Naive thymus-derived CD4-positive, alpha-beta T cell (primary cell): ENCODE data around the gene FUT2. TPM values are rescaled to one million over a fixed set of nuclear protein-coding genes. Genes with fewer than 3 reads are reported as not detected.
"Not testable (repeated sequence)": the region's sequence is repeated elsewhere in the genome, so short reads cannot be mapped to it uniquely, and the experiment has no call there.

Experiments
- ATAC-seq: fragments of 150-1000 bp; cut with Tn5 transposase; 2 replicates; pipeline ENCODE4 v1.10.0; 2021; ENCODE audit warnings: mild to moderate bottlenecking, moderate library complexity
- CTCF ChIA-PET: fragments of 350-600 bp; sonication (Branson Sonifier 250); formaldehyde crosslinking; loops from one replicate; lab custom pipeline; 2021; ENCODE audit warnings: antibody characterized with exemption; lab: Charles Lee
- POLR2A ChIA-PET: fragments of 350-600 bp; sonication (Branson Sonifier 250); formaldehyde crosslinking; loops from one replicate; lab custom pipeline; 2021; ENCODE audit warnings: antibody characterized with exemption, inconsistent platforms; lab: Charles Lee
- DNase-seq, 9 donors: peaks; one replicate each; pipeline versions ENCODE4 v3.0.0 to v3.0.0-alpha.2; 2020 to 2022; ENCODE audit warnings: mixed read lengths in 1 of 9
- H3K27ac ChIP-seq: one replicate; pipeline ENCODE4 v1.7.0; 2013; ENCODE audit warnings: mild to moderate bottlenecking, low read depth, low read length, moderate library complexity
- H3K27me3 ChIP-seq, 2 donors: one replicate each; pipeline ENCODE4 v1.7.0; 2013; ENCODE audit warnings: low read length in 2 of 2, mild to moderate bottlenecking in 2 of 2, moderate library complexity in 2 of 2; ENCODE audit not compliant: control insufficient read depth in 2 of 2, insufficient read depth in 2 of 2
- H3K36me3 ChIP-seq, 3 experiments: 1 replicate in 2 of 3; 2 replicates in 1 of 3; pipeline ENCODE4 v1.7.0; 2013; ENCODE audit warnings: low read length in 3 of 3, mild to moderate bottlenecking in 3 of 3, moderate library complexity in 1 of 3; ENCODE audit not compliant: insufficient read depth in 3 of 3, control insufficient read depth in 2 of 3
- H3K4me1 ChIP-seq, 2 donors: one replicate each; pipeline ENCODE4 v1.7.0; 2013; ENCODE audit warnings: low read length in 2 of 2, mild to moderate bottlenecking in 2 of 2, moderate library complexity in 1 of 2; ENCODE audit not compliant: control insufficient read depth in 2 of 2, insufficient read depth in 2 of 2
- H3K4me3 ChIP-seq: 2 replicates; pipeline ENCODE4 v1.7.0; 2013; ENCODE audit warnings: mild to moderate bottlenecking, low read length
- H3K9me3 ChIP-seq, 3 experiments: 1 replicate in 2 of 3; 2 replicates in 1 of 3; pipeline ENCODE4 v1.7.0; 2013; ENCODE audit warnings: low read length in 3 of 3; ENCODE audit not compliant: control insufficient read depth in 2 of 3
- H3K27ac Mint-ChIP-seq, 9 donors: one replicate each; pipeline ENCODE4 v1.8.0; 2020 to 2022; ENCODE audit warnings: mixed read lengths in 9 of 9, mild to moderate bottlenecking in 8 of 9, moderate library complexity in 5 of 9, inconsistent platforms in 2 of 9
- H3K27me3 Mint-ChIP-seq, 5 donors: one replicate each; pipeline ENCODE4 v1.8.0; 2021 to 2022; ENCODE audit warnings: mixed read lengths in 5 of 5, mild to moderate bottlenecking in 1 of 5
- H3K36me3 Mint-ChIP-seq, 5 donors: one replicate each; pipeline ENCODE4 v1.8.0; 2020 to 2022; ENCODE audit warnings: mixed read lengths in 5 of 5, mild to moderate bottlenecking in 3 of 5, inconsistent platforms in 1 of 5
- H3K4me1 Mint-ChIP-seq, 7 donors: one replicate each; pipeline ENCODE4 v1.8.0; 2020 to 2022; ENCODE audit warnings: mixed read lengths in 7 of 7, mild to moderate bottlenecking in 3 of 7, inconsistent platforms in 1 of 7
- H3K4me3 Mint-ChIP-seq, 10 donors: one replicate each; pipeline ENCODE4 v1.8.0; 2020 to 2022; ENCODE audit warnings: mild to moderate bottlenecking in 10 of 10, mixed read lengths in 10 of 10, moderate library complexity in 6 of 10, inconsistent platforms in 2 of 10
- H3K9me3 Mint-ChIP-seq, 11 donors: one replicate each; pipeline ENCODE4 v1.8.0; 2020 to 2022; ENCODE audit warnings: mixed read lengths in 11 of 11, mild to moderate bottlenecking in 4 of 11, inconsistent platforms in 1 of 11, moderate library complexity in 1 of 11
- intact Hi-C, 2 donors: fragments of 100-400 bp; cut with micrococcal nuclease; formaldehyde crosslinking; loops; one replicate each; pipeline ENCODE4 v1.15.1; 2023
- polyA plus RNA-seq, 2 donors: library from polyadenylated mRNA; unstranded; fragments of 300-500 nt; fragmentation: Illumina TruSeq; gene quantifications; one replicate each; pipeline ENCODE4 v1.2.3, GENCODE V29; 2021
- total RNA-seq, 6 experiments: library from RNA in 5 of 6; stranded (reverse) in 5 of 6; gene quantifications; 1 replicate in 5 of 6; 2 replicates in 1 of 6; pipeline ENCODE4 v1.2.3 and lab custom pipeline; 2021 to 2026

The FUT2 gene
- total and polyA plus RNA-seq, 7 experiments from 2014 or later = 0.09 to 0.78 TPM; not detected in 5

- Histone ChIP-seq H3K36me3 (no peaks in the 10 kb centered on the region), H3K4me3 (no peak overlapping the region), H3K9me3 (no peaks in the 10 kb centered on the region), H3K4me1 (peaks cover 2% of the 10 kb centered on the region in 2 donors), H3K27me3 (no peaks in the 10 kb centered on the region), H3K27ac (no peak overlapping the region)
- Mint-ChIP-seq H3K4me3 (no peak overlapping the region), H3K36me3 (no peaks in the 10 kb centered on the region), H3K9me3 (no peaks in the 10 kb centered on the region), H3K27ac (no peak overlapping the region), H3K4me1 (peaks cover 0 to 6% (median under 1%) of the 10 kb centered on the region in 7 donors), H3K27me3 (no peaks in the 10 kb centered on the region)
- ATAC-seq (no peak), DNase-seq (no peak)
- CTCF ChIA-PET = no interaction called here
- intact Hi-C loops = no loop called here
- POLR2A ChIA-PET = no interaction called here
Measured at GRCh38 chr19:48680436-48681126, 15.2 kb upstream of the FUT2 start.

GRCh38 chr19:48681127-48681470 lies 14.7 kb upstream of the FUT2 start:
- no peaks in the 10 kb centered on the region for H3K4me1 ChIP-seq
- ChIA-PET POLR2A (no interaction called here), CTCF (no interaction called here)
- intact Hi-C loops = no loop called here
- H3K27me3 ChIP-seq = no peaks in the 10 kb centered on the region
- Mint-ChIP-seq H3K9me3 (no peaks in the 10 kb centered on the region), H3K4me3 (no peak overlapping the region), H3K4me1 (peaks cover 0 to 5% (median 0%) of the 10 kb centered on the region in 7 donors), H3K36me3 (no peaks in the 10 kb centered on the region), H3K27ac (no peak overlapping the region), H3K27me3 (no peaks in the 10 kb centered on the region)
- H3K9me3 ChIP-seq = no peaks in the 10 kb centered on the region
- no peak overlapping the region for H3K4me3 ChIP-seq
- DNase-seq = no peak
- H3K36me3 ChIP-seq = no peaks in the 10 kb centered on the region
- ATAC-seq = no peak
- no peak overlapping the region for H3K27ac ChIP-seq

- no peaks in the 10 kb centered on the region for H3K27me3 Mint-ChIP-seq
- intact Hi-C loops = no loop called here
- ATAC-seq = peak; percentile 47
- CTCF ChIA-PET = interaction anchor here (0.6 kb wide), 1 partner anchor 988 kb away, joined by 3 read pairs; no protein-coding TSS in a partner anchor
- no peaks in the 10 kb centered on the region for H3K27me3 ChIP-seq
- no peaks in the 10 kb centered on the region for H3K9me3 ChIP-seq
- no peaks in the 10 kb centered on the region for H3K4me1 ChIP-seq
- DNase-seq = peak in 3 of 9 donors; percentile 10 to 26 (median 12)
- H3K4me1 Mint-ChIP-seq = peaks cover 0 to 5% (median 0%) of the 10 kb centered on the region in 7 donors
- no peak overlapping the region for H3K27ac ChIP-seq
- H3K9me3 Mint-ChIP-seq = no peaks in the 10 kb centered on the region
- peak overlapping the region in 1 of 9 donors; percentile 47 for H3K27ac Mint-ChIP-seq
- H3K4me3 Mint-ChIP-seq = peak overlapping the region in 5 of 10 donors; percentile 9 to 43 (median 41)
- H3K4me3 ChIP-seq = no peak overlapping the region
- no peaks in the 10 kb centered on the region for H3K36me3 Mint-ChIP-seq
- POLR2A ChIA-PET = interaction anchor here (0.7 kb wide), 1 partner anchor 19 kb away, joined by 3 read pairs; no protein-coding TSS in a partner anchor
- no peaks in the 10 kb centered on the region for H3K36me3 ChIP-seq
Measured at GRCh38 chr19:48683349-48683748, 12.4 kb upstream of the FUT2 start.

GRCh38 chr19:48685583-48685982 lies 10.2 kb upstream of the FUT2 start:
- no peak for ATAC-seq
- H3K27me3 ChIP-seq = no peaks in the 10 kb centered on the region
- CTCF ChIA-PET = no interaction called here
- DNase-seq = no peak
- no peaks in the 10 kb centered on the region for H3K9me3 ChIP-seq
- peaks cover 0 to 5% (median 0%) of the 10 kb centered on the region in 7 donors for H3K4me1 Mint-ChIP-seq
- peaks cover 0 to 2% (median 0%) of the 10 kb centered on the region in 5 donors for H3K36me3 Mint-ChIP-seq
- no peaks in the 10 kb centered on the region for H3K4me1 ChIP-seq
- intact Hi-C loops = no loop called here
- H3K27ac ChIP-seq = no peak overlapping the region
- no peaks in the 10 kb centered on the region for H3K9me3 Mint-ChIP-seq
- no peak overlapping the region for H3K27ac Mint-ChIP-seq
- H3K4me3 ChIP-seq = no peak overlapping the region
- H3K27me3 Mint-ChIP-seq = no peaks in the 10 kb centered on the region
- POLR2A ChIA-PET = no interaction called here
- no peak overlapping the region for H3K4me3 Mint-ChIP-seq
- no peaks in the 10 kb centered on the region for H3K36me3 ChIP-seq

- H3K4me3 ChIP-seq = no peak overlapping the region
- H3K27me3 ChIP-seq = no peaks in the 10 kb centered on the region
- CTCF ChIA-PET = no interaction called here
- Mint-ChIP-seq H3K27me3 (no peaks in the 10 kb centered on the region), H3K4me1 (peaks cover 0 to 5% (median 0%) of the 10 kb centered on the region in 7 donors), H3K36me3 (peaks cover 0 to 2% (median 0%) of the 10 kb centered on the region in 5 donors), H3K27ac (no peak overlapping the region), H3K9me3 (no peaks in the 10 kb centered on the region), H3K4me3 (no peak overlapping the region)
- POLR2A ChIA-PET = no interaction called here
- ATAC-seq = no peak
- H3K4me1 ChIP-seq = no peaks in the 10 kb centered on the region
- intact Hi-C loops = no loop called here
- H3K27ac ChIP-seq = no peak overlapping the region
- H3K9me3 ChIP-seq = no peaks in the 10 kb centered on the region
- DNase-seq = no peak
- H3K36me3 ChIP-seq = no peaks in the 10 kb centered on the region
Measured at GRCh38 chr19:48686088-48686487, 9.7 kb upstream of the FUT2 start.

GRCh38 chr19:48686637-48687036 lies 9.1 kb upstream of the FUT2 start:
- H3K9me3 ChIP-seq, H3K9me3 Mint-ChIP-seq, H3K27ac Mint-ChIP-seq, intact Hi-C loops, DNase-seq, H3K27me3 ChIP-seq, H3K36me3 Mint-ChIP-seq, H3K27me3 Mint-ChIP-seq, CTCF ChIA-PET, H3K4me3 ChIP-seq, H3K36me3 ChIP-seq, H3K4me3 Mint-ChIP-seq, H3K4me1 ChIP-seq, H3K27ac ChIP-seq, H3K4me1 Mint-ChIP-seq, POLR2A ChIA-PET, ATAC-seq: not testable (repeated sequence)

GRCh38 chr19:48687776-48688175 lies 8.0 kb upstream of the FUT2 start:
- H3K36me3 Mint-ChIP-seq = peaks cover 0 to 2% (median 0%) of the 10 kb centered on the region in 5 donors
- no peak overlapping the region for H3K27ac Mint-ChIP-seq
- H3K4me1 ChIP-seq = no peaks in the 10 kb centered on the region
- ChIA-PET POLR2A (no interaction called here), CTCF (no interaction called here)
- no peaks in the 10 kb centered on the region for H3K9me3 ChIP-seq
- H3K9me3 Mint-ChIP-seq = no peaks in the 10 kb centered on the region
- ATAC-seq (no peak), DNase-seq (no peak)
- intact Hi-C loops = no loop called here
- no peak overlapping the region for H3K4me3 Mint-ChIP-seq
- H3K36me3 ChIP-seq = no peaks in the 10 kb centered on the region
- H3K4me3 ChIP-seq = no peak overlapping the region
- no peak overlapping the region for H3K27ac ChIP-seq
- no peaks in the 10 kb centered on the region for H3K27me3 Mint-ChIP-seq
- peaks cover 0 to 5% (median 0%) of the 10 kb centered on the region in 7 donors for H3K4me1 Mint-ChIP-seq
- no peaks in the 10 kb centered on the region for H3K27me3 ChIP-seq
